ENCODE measurements around the gene UGT1A7.

The UGT1A7 gene

DNA sequence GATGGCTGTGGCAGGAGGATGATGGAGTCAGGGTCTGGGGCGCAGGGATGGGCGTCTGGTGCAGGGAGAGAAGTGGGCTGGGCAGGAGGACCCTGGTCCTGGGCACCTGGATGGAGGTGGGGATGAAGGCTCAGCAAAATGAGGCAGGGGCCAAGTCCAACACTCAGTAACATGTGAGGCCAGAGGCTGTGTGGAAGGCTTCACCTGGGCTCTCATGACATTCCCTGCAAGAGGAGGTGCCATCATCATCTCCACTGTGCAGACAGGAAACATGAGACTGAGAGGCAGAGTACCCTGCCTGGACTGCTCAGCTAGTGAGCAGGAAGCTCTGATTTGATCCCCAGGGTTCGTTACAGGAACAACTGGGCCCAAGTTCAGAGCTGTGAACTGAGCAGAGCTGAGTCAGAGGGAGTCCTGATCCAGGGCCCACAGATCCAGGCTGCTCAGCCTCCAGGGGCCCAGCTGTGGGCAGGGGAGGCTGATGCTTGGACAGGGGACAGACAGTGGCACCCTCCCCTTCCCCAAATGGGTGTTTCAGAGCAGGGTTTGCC, 135.7 kb downstream of the UGT1A7 start:
- DNase-seq (ENCODE audit: low read depth in 2 of 2): no peak

DNA sequence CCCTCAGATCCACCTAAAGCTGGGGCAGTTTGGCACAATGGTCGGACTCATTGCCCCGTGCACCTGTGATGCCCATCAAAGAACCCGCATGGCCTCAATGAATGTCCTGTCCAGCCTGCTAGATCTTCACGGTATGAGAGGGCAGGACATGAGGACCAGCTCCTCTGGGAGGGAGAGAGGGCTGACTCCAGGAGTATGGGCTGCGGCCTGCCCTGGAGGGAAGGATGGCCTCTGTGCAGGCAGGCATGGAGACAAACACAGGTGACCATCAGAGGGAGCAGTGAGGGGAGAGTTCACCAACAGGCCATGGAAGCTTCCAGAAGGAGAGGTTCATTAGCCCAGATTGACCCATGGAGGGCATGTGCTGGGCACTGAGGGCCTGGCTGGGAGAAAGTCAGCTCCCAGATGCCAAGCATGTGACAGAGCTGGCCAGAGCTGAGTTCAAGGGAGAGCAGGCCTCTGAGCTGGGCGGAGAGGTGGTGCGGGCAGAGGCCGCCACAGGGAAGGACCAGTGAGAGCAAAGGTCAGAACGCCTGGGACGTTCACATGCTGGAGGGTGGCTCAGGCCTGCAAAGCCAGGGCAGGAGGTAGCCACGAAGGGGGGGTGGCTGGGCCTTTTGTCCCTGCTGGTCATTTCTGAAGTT, 136.4 kb downstream of the UGT1A7 start:
- no peak for DNase-seq (ENCODE audit: low read depth in 2 of 2)

DNA sequence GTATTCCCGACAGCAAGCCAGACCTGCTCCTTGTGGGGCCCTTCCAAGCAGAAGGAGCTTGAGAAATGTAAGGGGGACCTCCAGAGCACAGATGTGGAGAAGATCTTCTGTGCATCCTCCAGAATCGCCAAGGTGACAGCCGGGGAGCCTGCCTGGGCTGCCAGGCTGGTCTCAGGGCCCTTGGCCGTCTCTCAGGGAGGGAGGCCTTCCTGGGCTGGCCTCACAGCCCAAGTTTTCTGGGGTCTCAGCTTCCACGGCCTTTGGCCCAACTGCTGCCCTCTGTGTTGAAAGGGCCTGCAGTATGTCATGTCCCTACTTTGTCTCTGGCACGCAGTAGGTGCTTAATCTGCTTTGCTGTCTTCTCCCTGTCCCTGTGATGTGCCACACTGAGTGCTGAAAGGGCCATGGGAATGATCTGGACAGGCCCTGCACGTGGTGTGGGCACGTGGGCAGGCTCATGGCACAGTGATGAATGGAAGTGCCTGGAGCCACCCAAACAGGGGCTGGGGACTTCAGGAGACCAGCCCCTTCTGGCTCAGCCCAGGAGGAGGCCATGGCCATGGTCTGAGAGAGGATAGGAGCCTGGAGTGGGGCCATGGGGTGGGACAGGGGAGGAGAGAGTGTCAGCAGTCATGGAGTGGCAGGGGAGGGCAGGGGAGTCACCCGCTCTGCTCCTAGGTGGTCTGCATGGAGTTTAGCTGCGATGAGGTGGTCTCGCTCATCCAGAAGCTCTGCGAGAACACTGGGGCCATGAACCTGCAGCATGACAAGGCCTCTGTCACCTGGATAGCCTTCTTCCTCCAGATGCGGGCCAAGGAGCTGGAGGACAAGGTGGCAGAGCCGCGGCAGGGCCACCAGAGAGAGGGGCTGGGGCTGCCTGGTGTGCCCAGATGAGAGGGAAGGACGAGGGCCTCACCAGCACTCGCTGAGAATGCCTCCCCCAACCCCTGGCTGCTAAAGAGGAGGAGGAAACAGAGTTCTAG, 137.2 kb downstream of the UGT1A7 start:
- DNase-seq (ENCODE audit: low read depth in 2 of 2): no peak

DNA sequence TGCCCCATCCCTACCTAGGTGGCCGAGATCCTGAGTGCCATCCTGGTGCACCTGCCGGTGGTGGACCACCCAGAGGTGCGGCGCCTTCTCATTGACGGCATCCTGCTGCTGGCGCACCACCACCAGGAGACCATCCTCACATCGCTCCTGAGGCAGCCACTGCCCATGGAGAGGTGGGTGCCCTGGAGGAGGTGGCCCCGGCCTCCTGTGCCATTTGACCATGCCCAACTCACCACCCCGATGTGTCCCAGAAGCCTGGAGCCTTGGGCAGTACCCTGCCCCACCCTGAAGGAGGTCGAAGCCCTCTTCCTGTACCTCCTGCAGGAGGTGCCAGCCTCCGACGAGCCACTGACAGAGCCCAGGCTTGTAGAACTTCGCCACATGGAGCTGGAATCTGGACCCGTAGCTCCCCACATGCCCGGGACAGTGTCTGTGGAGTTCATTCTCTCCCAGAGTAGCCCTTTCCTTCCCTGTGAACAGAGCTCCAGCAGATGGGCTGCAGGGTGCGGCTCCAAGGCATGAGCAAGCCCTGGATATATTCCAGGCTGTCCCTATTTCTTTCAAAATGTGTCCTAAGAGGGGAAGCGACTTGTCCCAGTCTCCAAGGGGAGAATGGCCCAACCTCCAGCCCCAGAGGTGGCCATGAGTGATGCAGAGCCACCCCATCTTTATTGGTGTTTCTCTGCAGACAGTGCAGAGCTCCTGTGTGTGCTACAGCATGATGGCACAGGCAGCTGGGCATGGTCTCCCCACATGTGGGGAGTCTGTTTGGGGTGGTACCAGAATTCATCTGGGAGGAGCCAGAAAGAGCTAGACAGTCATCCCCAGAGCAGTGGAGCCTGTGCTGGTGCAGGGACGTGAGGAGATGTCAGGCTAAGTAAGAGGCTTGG, 138.4 kb downstream of the UGT1A7 start:
- no peak for DNase-seq (ENCODE audit: low read depth in 2 of 2)

DNA sequence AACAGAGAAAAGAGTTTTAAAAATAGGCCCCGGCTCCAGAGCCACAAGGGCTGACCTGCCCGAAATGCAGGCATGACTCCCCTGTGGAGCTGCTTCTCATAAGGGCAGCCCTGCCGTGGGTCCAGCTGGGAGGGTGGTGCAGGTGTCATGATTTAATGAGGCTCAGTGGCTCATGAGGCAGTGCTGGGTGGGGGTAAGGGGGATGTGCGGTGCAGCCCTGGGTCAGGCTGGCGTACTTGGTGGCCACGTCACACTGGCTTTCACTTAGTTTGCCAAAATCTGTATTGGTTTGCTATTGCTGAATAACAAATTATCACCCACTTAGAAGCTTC, 139.0 kb downstream of the UGT1A7 start:
- no peak for DNase-seq (ENCODE audit: low read depth in 2 of 2)

GRCh38 chr2:233821196-233821595, 139.5 kb downstream of the UGT1A7 start:
- DNase-seq (ENCODE audit: low read depth in 2 of 2): no peak

DNA sequence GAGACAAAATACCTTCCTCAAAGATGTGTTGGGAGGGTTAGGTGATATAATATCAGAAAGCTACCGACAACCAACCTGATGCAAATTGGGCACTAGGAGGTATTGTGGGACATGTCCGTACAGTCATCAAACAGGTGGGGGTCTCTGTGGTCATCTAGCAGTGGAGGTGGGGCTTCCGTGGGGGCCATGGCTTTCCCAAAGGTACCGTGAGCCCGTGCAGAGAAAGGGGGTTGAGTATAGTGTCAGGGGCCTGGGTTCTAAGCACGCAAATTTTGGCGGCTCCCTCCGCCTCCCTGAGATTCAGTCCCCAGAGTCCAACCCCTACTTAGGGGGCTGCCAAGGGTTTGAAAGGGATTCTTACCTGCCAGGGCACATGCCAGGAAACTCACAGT, 140.0 kb downstream of the UGT1A7 start:
- DNase-seq (ENCODE audit: low read depth in 2 of 2): no peak

GRCh38 chr2:233822101-233822771, 140.5 kb downstream of the UGT1A7 start:
- DNase-seq (ENCODE audit: low read depth in 2 of 2): no peak
